GM18505 (cell line): ENCODE measurements around the gene CFAP45.

Source experiments
- ATAC-seq: cut with Tn5 transposase; IDR thresholded peaks from one replicate; pipeline ENCODE4 v1.9.1; 2021; ENCODE audit not compliant: unreplicated experiment
- POLR2A ChIP-seq: IDR thresholded peaks from 4 replicates; pipeline ENCODE4 v1.6.1; 2011; ENCODE audit warnings: borderline replicate concordance; ENCODE audit not compliant: insufficient read depth, insufficient read length; ENCODE audit errors: extremely low read depth

The CFAP45 gene

DNA sequence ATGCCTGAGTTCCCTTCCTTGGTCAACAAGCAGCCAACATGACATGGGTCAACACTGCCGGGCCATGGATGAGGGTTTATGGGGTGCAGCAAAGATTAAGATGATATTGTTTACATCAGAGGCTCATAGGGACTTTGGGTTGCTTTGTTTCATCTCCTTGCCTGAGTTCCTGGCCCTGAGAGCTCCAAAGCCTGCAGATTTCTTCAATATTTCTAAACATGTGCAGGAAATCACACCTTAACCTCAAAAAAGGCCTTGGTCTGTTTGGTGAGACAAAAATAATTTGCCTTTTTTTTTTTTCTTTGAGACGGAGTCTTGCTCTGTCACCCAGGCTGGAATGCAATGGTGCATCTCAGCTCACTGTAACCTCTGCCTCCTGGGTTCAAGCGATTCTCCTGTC lies 72.4 kb downstream of the CFAP45 start:
- TF ChIP-seq POLR2A, result no peak
- ATAC-seq, result no peak

DNA sequence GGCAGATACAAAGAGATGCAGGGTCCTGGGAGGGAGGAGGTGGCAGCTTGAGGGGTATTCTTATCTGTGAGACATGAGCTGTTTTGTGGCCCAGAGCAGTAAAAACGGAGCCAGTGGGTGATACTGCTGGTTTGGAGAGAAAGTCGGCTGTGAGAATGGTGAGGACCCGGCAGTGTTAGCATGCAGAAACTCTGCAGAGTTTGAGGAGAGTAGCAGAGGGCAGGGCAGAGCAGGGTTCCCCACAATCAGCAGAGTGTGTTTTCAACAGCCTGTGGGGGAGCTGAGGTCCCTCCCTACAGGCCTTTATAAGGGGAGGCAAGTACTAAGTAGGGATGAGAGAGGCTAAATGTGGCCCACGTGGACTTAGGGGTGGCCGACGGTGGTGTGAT lies 72.9 kb downstream of the CFAP45 start:
- no peak for TF ChIP-seq POLR2A
- no peak for ATAC-seq

DNA sequence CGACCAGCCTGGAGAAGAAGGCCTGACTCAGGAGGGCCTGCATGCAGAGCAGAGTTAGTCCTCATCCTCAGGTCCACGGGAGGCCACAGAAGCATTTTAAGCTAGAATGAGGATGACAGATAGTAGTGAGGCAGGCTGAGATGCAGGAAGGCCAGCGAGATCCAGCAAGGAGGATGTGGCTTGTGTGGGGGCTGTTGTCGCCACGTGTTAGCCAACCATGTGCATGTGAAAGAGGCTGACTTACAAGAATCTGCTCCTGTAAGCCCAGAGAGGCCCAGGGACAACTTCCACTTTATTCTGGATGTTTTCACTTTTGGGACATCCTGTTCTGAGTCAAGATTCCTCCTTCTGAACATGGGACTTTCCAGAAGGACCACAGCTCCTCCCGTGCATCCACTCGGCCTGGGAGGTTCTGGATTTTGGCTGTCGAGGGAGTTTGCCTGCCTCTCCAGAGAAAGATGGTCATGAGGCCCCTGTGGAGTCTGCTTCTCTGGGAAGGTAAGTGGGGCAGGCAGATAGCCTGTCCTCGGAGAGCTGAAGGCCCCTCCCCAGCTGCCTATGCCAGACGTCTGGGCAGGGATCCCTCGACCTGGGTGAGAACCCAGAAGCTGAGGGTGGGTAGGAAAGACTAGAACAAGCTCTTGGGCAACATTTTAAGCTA lies 73.4 kb downstream of the CFAP45 start, which contains the start of gene SLAMF8:
Gene SLAMF8, plus strand, starts transcription at position 433 of the 661 bp plus-strand sequence. Its CDS starts 26 bp downstream, at position 459.
- no peak for TF ChIP-seq POLR2A
- ATAC-seq, result no peak

DNA sequence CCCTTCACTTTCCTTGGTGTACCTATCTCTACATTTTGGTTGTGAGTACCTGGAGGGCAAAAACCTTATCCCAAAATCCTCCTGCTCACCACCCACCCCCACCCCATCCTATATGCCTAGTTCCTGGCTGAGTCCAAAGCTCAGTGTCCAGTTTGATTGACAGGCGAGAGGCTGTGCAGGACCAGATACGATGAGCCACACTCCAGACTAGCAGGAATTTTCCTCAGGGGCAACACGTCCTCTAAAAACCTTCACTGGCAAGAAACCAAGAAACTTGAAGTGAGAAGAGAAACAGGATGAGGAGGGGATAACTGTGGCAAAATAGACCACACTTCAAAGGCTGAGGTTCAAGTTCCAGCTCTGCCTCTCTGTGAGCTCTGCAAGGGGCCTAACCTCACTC lies 74.4 kb downstream of the CFAP45 start:
- ATAC-seq, result no peak
- no peak for TF ChIP-seq POLR2A

DNA sequence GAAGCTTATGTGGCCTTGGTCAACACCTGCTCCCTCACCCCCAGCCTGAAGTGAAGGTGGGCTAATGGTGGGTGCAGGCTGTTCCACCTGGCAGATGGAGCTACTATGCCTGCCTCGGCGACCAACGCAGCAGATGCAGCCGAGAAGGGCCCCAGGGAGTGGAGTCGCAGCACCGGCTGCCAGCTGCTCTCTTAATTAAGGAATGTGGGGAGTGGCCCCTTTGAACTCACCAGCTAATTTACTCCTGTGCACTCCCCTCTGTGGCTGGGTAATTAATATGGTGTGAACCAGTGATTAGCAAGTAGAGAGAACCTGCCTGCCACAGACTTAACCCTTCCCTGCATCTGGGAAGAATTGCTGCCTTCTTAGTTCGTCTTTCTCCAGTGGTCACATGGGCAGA lies 76.6 kb downstream of the CFAP45 start:
- no peak for ATAC-seq
- TF ChIP-seq POLR2A, result no peak
